ENCODE results near the gene ATG9A.

Gene ATG9A

DNA sequence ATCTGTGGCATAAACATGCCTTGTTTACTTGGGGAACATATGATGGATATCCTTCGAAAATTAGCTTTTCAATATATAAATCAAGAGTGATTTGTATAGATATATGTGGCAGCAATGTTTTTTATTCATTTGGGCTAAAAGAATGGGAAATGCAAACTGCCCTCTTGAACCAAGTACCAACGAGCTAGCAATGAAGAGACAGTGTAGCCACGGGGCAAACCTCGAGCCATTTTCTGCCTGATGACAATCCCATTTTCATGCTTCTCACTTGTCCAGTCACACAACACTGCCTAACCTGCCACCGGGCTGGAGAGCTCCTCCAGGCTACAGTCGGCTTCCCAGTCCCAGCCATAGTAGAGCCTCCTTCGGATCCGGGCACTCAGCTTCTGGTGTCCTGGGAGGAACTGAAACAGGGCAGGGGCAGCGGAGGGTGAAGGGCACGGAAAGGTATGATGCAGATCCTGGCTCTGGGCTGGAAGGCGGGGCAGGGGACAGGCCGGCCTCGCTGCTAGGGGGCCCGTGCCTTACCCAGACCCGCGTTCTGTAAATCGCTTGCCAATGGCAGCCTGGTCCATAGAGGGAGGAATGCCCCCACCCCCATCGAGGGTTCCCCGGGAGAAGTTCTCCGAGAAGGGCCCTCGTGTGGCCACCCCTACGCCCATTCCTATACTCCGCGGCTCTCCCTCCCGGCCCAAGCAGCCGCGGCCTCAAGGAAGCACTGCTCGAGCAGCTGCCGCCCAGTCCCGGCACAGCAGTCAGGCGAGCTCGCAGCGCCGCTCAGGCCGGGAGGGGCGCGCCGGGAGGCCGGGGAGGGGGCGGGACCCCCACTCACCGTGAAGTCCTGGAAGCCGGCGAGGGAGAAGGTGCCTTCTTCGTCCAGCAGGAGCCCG is 53.3 kb downstream of the ATG9A start:
- DNase-seq, result no peak

DNA sequence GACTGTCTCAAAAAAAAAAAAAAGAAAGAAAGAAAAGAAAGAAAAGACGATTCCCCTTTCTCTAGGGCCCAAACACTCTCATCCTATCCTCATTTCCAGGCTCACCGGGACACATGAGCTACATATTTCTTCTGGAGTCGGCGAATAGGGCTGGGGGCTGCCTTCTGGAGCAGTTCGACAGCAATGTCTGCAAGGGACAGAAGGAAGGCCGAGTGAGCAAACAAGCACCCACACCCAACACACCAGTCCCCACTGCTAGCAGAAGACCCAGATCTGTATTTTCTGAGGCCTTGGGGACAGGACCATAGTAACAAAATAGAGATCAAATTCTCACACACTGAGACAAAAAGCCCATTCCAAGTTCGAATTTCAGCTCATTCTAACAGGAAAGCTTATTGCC is 54.0 kb downstream of the ATG9A start:
- no peak for DNase-seq

DNA sequence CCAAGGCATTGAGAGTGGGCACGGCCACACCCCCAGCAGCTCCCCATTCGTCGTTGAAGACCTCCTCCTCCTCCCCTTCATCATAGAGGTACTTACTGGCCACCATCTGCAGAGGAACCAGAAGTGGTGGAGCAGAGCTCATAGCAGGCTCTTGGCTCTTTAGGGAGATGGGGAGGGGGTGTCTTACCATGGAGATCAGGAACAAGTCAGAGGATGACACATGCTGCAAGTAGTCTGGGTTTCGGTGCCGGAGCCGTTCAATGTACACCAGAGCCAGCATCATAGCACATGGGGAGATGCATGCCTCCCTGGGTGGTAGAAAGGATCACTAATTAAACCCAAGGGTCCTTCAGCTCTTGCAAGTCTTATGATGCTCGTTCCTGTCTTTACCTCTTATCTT is 54.6 kb downstream of the ATG9A start:
- no peak for DNase-seq

DNA sequence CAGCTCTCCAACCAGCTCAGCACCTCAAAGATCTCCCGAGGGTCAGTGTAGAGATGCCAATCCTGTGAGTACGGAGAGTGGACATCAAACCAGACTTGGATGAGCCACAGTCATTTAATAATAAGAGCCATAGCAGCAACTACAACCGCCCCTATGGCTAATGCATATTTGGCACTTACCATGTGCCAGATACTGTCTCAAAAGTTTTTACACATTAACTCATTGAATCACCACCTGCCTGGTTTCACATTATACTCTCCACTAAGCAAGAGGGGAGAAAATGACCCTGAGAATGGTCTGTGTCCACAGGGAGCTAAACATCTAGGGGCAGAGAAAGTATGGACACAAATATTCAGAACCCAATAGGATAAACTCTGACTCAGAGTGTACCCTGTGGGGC is 55.3 kb downstream of the ATG9A start:
- no peak for DNase-seq

DNA sequence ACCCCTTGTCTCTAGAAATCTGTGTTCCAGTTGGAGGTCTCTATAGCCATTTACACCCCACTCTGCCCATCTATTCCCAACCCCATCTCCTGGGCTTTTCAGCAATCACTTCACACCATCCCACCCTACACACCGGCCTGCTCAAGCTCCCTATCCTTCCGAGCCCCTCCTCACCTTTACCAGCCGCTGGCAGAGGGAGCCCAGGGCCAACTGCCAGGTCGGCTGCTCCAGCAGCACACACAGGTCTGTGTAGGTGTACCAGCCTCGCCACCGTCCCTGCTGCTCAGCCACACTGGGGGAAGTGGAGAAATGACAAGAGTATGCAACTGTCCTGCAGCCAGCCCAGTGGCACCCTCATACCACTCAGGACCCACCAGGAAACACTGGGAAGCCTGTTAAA is 56.3 kb downstream of the ATG9A start:
- DNase-seq, result no peak

DNA sequence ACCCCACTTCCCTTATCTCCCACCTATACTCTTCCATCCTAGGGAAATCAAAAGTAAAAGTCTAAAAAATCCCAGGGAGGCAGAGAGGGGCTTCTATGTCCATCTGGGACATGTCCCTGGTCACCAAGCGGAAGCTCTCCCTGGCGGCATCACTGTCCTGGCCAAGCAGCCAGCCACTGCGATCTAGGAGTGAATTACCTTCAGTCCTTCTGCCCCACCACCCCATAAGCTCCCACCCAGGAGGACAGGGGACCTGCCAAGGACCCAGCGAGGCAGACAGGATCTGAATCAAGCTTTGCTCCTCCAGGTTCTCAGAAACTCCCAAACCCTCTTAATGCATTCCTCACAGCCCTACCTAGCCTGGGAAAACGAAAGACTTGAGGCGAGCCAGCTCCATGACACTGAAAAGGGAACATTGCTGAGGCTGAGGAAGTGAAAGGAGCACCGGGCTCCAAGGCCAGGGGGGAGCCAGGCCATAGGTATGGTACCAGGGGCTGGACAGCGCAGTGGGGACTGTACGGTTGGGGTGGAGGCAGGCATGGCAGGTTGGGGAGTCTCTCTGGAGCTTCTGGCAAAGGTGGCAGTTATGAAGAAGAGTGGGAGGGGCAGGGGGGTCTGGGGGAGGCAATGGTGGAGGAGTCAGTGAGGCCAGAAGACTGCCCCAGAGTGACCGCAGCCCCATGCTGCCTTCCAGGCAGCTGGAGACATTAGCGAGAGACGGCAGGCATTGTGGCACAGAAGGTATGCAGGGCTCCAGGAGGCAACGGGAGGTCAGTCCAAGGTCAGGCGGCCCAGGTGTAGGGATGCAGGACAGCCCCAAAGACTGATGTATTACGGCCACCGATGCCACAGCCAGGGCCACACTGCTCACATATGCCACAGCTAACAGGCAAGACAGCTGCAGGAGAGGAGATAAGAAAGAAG is 56.9 kb downstream of the ATG9A start:
- DNase-seq, result no peak

DNA sequence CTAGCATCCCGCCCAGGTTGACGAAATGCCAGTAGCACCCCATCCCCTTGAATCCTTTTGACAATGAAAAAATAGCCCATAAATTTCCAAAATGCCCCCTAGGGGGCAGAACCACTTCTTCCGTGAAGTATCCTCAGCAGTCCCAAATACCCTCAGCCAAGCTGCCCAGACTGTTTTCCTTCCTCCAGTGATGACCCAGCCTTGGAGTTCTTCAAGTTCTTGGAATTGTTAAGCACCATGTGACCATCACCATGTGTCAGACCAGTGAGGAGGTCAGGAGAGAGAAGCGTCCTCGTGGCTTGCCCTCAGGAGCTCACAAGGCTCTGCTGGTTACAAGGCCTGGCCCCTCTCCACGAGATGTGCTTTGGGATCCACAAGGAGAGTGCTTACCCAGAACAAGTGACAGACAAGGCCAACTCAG is 58.2 kb downstream of the ATG9A start:
- no peak for DNase-seq

DNA sequence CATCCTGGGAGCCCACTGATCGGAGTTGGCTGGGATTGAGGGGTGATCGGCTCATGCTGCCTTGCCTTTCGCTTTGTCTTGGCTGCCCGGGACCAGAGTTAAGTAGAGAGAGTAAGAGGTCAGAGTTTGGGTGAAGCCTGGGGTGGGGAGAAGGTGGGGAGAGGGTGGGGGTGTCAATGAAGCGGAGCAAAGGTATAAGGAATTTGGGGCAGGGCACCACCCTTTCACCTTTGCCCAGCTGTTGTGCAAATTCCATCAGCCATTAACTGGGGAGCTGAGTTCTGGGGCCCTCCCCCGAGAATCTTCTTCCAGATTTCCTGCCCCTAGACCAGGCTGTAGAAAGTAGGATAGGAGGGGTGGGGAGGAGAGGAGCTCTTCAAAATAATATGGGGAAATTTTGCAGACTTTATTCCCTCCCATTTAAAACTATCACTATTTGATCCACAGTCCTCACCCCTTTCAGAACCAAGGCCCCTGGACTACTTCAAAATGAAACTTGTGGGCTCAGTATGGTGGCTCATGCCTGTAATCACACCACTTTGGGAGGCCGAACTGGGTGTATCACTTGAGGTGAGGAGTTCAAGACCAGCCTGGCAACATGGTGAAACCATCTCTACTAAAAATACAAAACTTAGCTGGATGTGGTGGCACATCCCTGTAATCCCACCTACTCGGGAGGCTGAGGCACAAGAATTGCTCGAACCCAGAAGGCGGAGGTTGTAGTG is 59.3 kb downstream of the ATG9A start, which contains the start of gene SLC23A3:
Gene SLC23A3, minus strand, starts transcription at position 100 of the 725 bp plus-strand sequence. Its CDS starts 45 bp downstream, at position 55.
- no peak for DNase-seq
